K562 (cell line): Measurements from ENCODE around the gene ATIC. TPM values are rescaled to one million over a fixed set of nuclear protein-coding genes. Genes with fewer than 3 reads are reported as not detected.

ENCODE experiments used
- ATAC-seq: fragments of 200-7000 bp; cut with Tn5 transposase; 3 replicates; pipeline ENCODE4 v1.9.1; 2020; ENCODE audit warnings: moderate library complexity
- BruUV-seq: library from RNA; stranded (reverse); fragments of 400-500 nt; replicated peaks from 2 replicates; lab custom pipeline; 2021; lab: Mats Ljungman, UMichigan
- CTCF ChIA-PET: fragments of 300-600 bp; formaldehyde crosslinking; extraction: SDS; loops from one replicate; lab custom pipeline; 2021; ENCODE audit warnings: low intra/inter-chr PET ratio; lab: Yijun Ruan, JAX
- POLR2A ChIA-PET: fragments of 300-600, 350-650 bp; sonication (Branson Sonifier 250); formaldehyde crosslinking; extraction: SDS; loops from one replicate; lab custom pipeline; 2021; ENCODE audit warnings: antibody characterized with exemption, inconsistent platforms; lab: Yijun Ruan, JAX
- DNase-seq, 4 experiments: peaks; one replicate each; pipeline versions ENCODE4 v3.0.0 to v3.0.0-alpha.2; 2011 to 2018; ENCODE audit warnings: low spot score in 3 of 4, mixed read lengths in 3 of 4; ENCODE audit errors: extremely low read depth in 1 of 4
- FAIRE-seq: peaks from 2 replicates; lab custom pipeline; 2011; peaks lifted over from hg19 to GRCh38; lab: Jason Lieb, UNC
- H2AFZ ChIP-seq: 2 replicates; pipeline ENCODE4 v1.6.0; 2011; ENCODE audit warnings: low read depth, low read length, control low read depth, inconsistent platforms
- H3K27ac ChIP-seq: fragments of 200-600 bp; 3 replicates; pipeline ENCODE4 v1.8.0; 2011; ENCODE audit warnings: low read depth, mild to moderate bottlenecking, control low read depth, inconsistent platforms, low read length, moderate library complexity, mixed read lengths; ENCODE audit errors: extremely low read depth
- H3K27me3 ChIP-seq, 2 experiments: fragments of 300-600 bp in 1 of 2; 2 replicates in 1 of 2; 3 replicates in 1 of 2; pipeline versions ENCODE4 v1.6.0 to v1.8.0; 2011; ENCODE audit warnings: inconsistent platforms in 2 of 2, low read length in 2 of 2, mild to moderate bottlenecking in 1 of 2, mixed read lengths in 1 of 2, moderate library complexity in 1 of 2; ENCODE audit not compliant: control insufficient read depth in 2 of 2, insufficient read depth in 2 of 2
- H3K36me3 ChIP-seq: fragments of 300-600 bp; 3 replicates; pipeline ENCODE4 v1.8.0; 2011; ENCODE audit warnings: mild to moderate bottlenecking, low read length, inconsistent platforms; ENCODE audit not compliant: control insufficient read depth, insufficient read depth
- H3K4me1 ChIP-seq, 2 experiments: fragments of 200-600 bp in 1 of 2; replicated peaks in 1 of 2; 2 replicates in 1 of 2; 3 replicates in 1 of 2; pipeline versions ENCODE4 v1.5.1 to v1.8.0; 2011; ENCODE audit warnings: inconsistent platforms in 2 of 2, low read length in 2 of 2, mild to moderate bottlenecking in 1 of 2, mixed read lengths in 1 of 2, moderate library complexity in 1 of 2; ENCODE audit not compliant: control insufficient read depth in 2 of 2, insufficient read depth in 2 of 2
- H3K4me2 ChIP-seq: 2 replicates; pipeline ENCODE4 v1.6.1; 2011; ENCODE audit warnings: low read length, control low read depth, inconsistent platforms, mixed read lengths; ENCODE audit not compliant: insufficient read depth
- H3K4me3 ChIP-seq: fragments of 200-600 bp; sonication (generic), shearing (Covaris generic); 2 replicates; pipeline ENCODE4 v1.5.1; 2016; ENCODE audit warnings: control low read depth, inconsistent platforms
- H3K79me2 ChIP-seq: fragments of 200-600 bp; 3 replicates; pipeline ENCODE4 v1.8.0; 2011; ENCODE audit warnings: low read length, inconsistent platforms; ENCODE audit not compliant: control insufficient read depth, insufficient read depth
- H3K9ac ChIP-seq, 2 experiments: 2 replicates each; pipeline versions ENCODE4 v1.6.0 to v1.6.1; 2011; ENCODE audit warnings: low read depth in 2 of 2, low read length in 2 of 2, control low read depth in 1 of 2, inconsistent platforms in 1 of 2, mild to moderate bottlenecking in 1 of 2, mixed read lengths in 1 of 2; ENCODE audit not compliant: insufficient read depth in 1 of 2
- H3K9me1 ChIP-seq: one replicate; pipeline ENCODE4 v1.6.0; 2011; ENCODE audit warnings: inconsistent platforms, mild to moderate bottlenecking, low read length, moderate library complexity; ENCODE audit not compliant: control insufficient read depth, insufficient read depth
- H3K9me3 ChIP-seq: replicated peaks from 2 replicates; pipeline ENCODE4 v1.5.1; 2011; ENCODE audit warnings: low read depth, low read length, inconsistent platforms; ENCODE audit not compliant: control insufficient read depth, insufficient read depth
- H4K20me1 ChIP-seq: replicated peaks from 2 replicates; pipeline ENCODE4 v1.6.1; 2011; ENCODE audit warnings: low read length, inconsistent platforms, mixed read lengths; ENCODE audit not compliant: control insufficient read depth, insufficient read depth
- CBX2 ChIP-seq: fragments of 200-600 bp; sonication (generic); IDR thresholded peaks from one replicate; pipeline ENCODE4 v1.6.1; 2012; ENCODE audit warnings: mild to moderate bottlenecking, low read length, inconsistent platforms; ENCODE audit not compliant: insufficient read depth, poor library complexity, severe bottlenecking
- CHD2 ChIP-seq: IDR thresholded peaks from 2 replicates; pipeline ENCODE4 v1.6.1; 2011; ENCODE audit warnings: low read depth, low read length
- KLF1 ChIP-seq: fragments of 450-650 bp; IDR thresholded peaks from 2 replicates; pipeline ENCODE4 v1.6.1; 2016; ENCODE audit warnings: missing genetic modification characterization, missing compliant biosample characterization
- PHF20 ChIP-seq: fragments of 450-650 bp; IDR thresholded peaks from 2 replicates; pipeline ENCODE4 v1.6.1; 2018; ENCODE audit not compliant: partially characterized antibody
- POU5F1 ChIP-seq: fragments of 150-350 bp; IDR thresholded peaks from 2 replicates; pipeline ENCODE4 v1.6.1; 2014; ENCODE audit warnings: borderline replicate concordance, low read length, low read depth, mild to moderate bottlenecking; ENCODE audit not compliant: partially characterized antibody
- SRSF7 ChIP-seq: fragments of 200-400 bp; formaldehyde crosslinking; optimal IDR thresholded peaks from 2 replicates; pipeline ENCODE3; 2017; ENCODE audit warnings: mild to moderate bottlenecking, low read depth, low read length
- TBP ChIP-seq: optimal IDR thresholded peaks from 2 replicates; pipeline ENCODE3; 2011; ENCODE audit warnings: low read depth, low read length, improper control_type of control experiment
- ZNF398 ChIP-seq: fragments of 250-450 bp; sonication (Bioruptor Pico); IDR thresholded peaks from 2 replicates; pipeline ENCODE4 v1.8.0; 2021; ENCODE audit warnings: moderate library complexity, mild to moderate bottlenecking, inconsistent platforms
- ZNF589 ChIP-seq: fragments of 200-800 bp; sonication (Bioruptor generic); IDR thresholded peaks from 2 replicates; pipeline ENCODE4 v1.6.1; 2016; ENCODE audit warnings: low read depth, missing genetic modification characterization, missing compliant biosample characterization
- WGBS: fragments of 100-300 bp; shearing (Covaris generic); methylation state at CpG from one replicate; pipeline ENCODE4 v1.1.6; 2016; ENCODE audit warnings: low coverage, mixed read lengths; ENCODE audit not compliant: insufficient coverage; ENCODE audit errors: missing lambda C conversion rate; 5-methylcytosine and 5-hydroxymethylcytosine counted together
- in situ Hi-C: fragments of 300-500 bp; cut with MboI; formaldehyde crosslinking; loops from 4 replicates; pipeline ENCODE4 v1.15.0; 2018; ENCODE audit warnings: inconsistent platforms, mixed read lengths
- intact Hi-C: fragments of 100-400 bp; cut with micrococcal nuclease; formaldehyde crosslinking; loops from 2 replicates; pipeline ENCODE4 v1.14.2; 2022
- polyA plus RNA-seq, 8 experiments: library from polyadenylated mRNA; depleted of rRNA in 4 of 8; stranded (reverse) in 5 of 8; unstranded in 3 of 8; fragments of >200 nt; fragmentation: Nextera tagmentation in 2 of 8; fragmentation: Illumina TruSeq in 1 of 8; extraction: Ambion mirVana in 2 of 8; extraction: Trizol in 1 of 8; gene quantifications; 2 replicates each; pipeline versions ENCODE4 v1.2.1 to v1.2.3, GENCODE V29; 2011 to 2014; ENCODE audit warnings: inconsistent platforms in 1 of 8, missing spikeins in 1 of 8
- total RNA-seq, 7 experiments: library from RNA; depleted of rRNA in 6 of 7; stranded (reverse); fragments of >200 nt in 6 of 7; fragmentation: Illumina TruSeq in 2 of 7; extraction: Trizol in 2 of 7; gene quantifications; 2 replicates each; pipeline versions ENCODE4 v1.2.1 to v1.2.3, GENCODE V29; 2011 to 2021; ENCODE audit warnings: low replicate concordance in 1 of 7

Gene ATIC
- total and polyA plus RNA-seq, 9 of the 15 experiments (the other 6 are each of a cell fraction or from before 2014, with no cell fraction given): 45.6 to 480 (median 212) TPM

GRCh38 chr2:215355801-215356200, 43.9 kb downstream of the ATIC start:
- no TSS peak for BruUV-seq
- Histone ChIP-seq H3K9me3 (no peaks in the 10 kb centered on the region), H3K79me2 (no peaks in the 10 kb centered on the region), H3K9me1 (no peaks in the 10 kb centered on the region), H4K20me1 (no peaks in the 10 kb centered on the region), H3K27ac (no peak overlapping the region), H3K36me3 (peaks cover 4% of the 10 kb centered on the region; the same call in 1 of the 3 replicates), H3K27me3 (no peaks in the 10 kb centered on the region), H3K4me1 (no peaks in the 10 kb centered on the region; a peak in 2 of 5 replicates), H2AFZ (no peak overlapping the region), H3K4me3 (no peak overlapping the region), H3K4me2 (no peak overlapping the region), H3K9ac (no peak overlapping the region)
- intact Hi-C loops (loop anchor here (10.0 kb wide), 1 partner anchor 579 kb away; no protein-coding TSS in a partner anchor), in situ Hi-C loops (no loop called here)
- TF ChIP-seq KLF1 (tag): no peak
- DNase-seq (no peak), ATAC-seq (no peak), FAIRE-seq (no peak)
- 87% methylated on average over 7 of the region's 7 CpGs for WGBS
- POLR2A ChIA-PET: interaction anchor here (0.6 kb wide), 1 partner anchor 24 kb away, joined by 5 read pairs; no protein-coding TSS in a partner anchor
- CTCF ChIA-PET: no interaction called here

DNA sequence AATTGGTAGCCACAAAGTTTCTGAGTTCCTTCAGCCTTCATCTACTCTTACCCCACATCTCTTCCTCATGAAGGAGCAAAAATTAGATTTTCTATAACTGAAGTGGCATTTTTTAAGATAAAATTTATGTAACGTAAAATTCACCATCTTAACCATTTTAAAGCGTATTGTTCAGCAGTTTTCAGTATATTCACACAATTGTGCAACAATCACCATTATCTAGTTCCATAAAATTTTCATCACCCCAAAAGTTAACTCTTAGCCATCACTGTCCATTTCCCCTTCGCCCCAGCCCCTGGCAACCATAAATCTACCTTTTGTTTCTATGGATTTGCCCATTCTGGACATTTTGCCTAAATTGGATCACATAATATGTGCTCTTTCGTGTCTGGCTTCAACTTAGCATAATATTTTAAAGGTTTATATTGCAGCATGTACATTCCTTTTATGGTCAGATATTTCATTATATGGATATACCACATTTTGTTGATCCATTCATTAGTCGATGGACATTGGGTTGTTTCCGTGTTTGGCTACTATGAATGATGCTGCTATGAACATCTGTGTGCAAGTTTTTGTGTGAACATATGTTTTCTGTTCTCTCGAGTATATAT, 44.6 kb downstream of the ATIC start:
- Histone ChIP-seq H3K4me2 (no peak overlapping the region), H3K9me1 (no peaks in the 10 kb centered on the region), H3K9ac (no peak overlapping the region), H4K20me1 (no peaks in the 10 kb centered on the region), H3K9me3 (no peaks in the 10 kb centered on the region), H3K36me3 (no peaks in the 10 kb centered on the region), H3K79me2 (no peaks in the 10 kb centered on the region), H2AFZ (no peak overlapping the region), H3K27ac (no peak overlapping the region), H3K4me3 (no peak overlapping the region), H3K27me3 (no peaks in the 10 kb centered on the region), H3K4me1 (peaks cover 0 to 1% of the 10 kb centered on the region in 2 experiments; a peak in 3 of 5 replicates)
- no peak for ATAC-seq
- 88% methylated on average over 7 of the region's 7 CpGs for WGBS
- FAIRE-seq: no peak
- in situ Hi-C loops: no loop called here
- CTCF ChIA-PET: no interaction called here
- no TSS peak for BruUV-seq
- no peak for DNase-seq
- POLR2A ChIA-PET: interaction anchor here (0.6 kb wide), 1 partner anchor 23 kb away, joined by 5 read pairs; no protein-coding TSS in a partner anchor
- TF ChIP-seq SRSF7: no peak
- TF ChIP-seq ZNF398 (CRISPR knock-in tag): no peak
- no peak for TF ChIP-seq TBP
- no peak for TF ChIP-seq CHD2
- TF ChIP-seq ZNF589 (CRISPR knock-in tag): no peak
- TF ChIP-seq CBX2: no peak
- TF ChIP-seq PHF20: no peak
- no peak for TF ChIP-seq POU5F1
- intact Hi-C loops: loop anchor here (10.0 kb wide), 1 partner anchor 578 kb away; no protein-coding TSS in a partner anchor
